ENCODE results near the gene HM13. TPM values are rescaled to one million over a fixed set of nuclear protein-coding genes. Genes with fewer than 3 reads are reported as not detected.
A peak's percentile ranks its signal among the peaks of the same experiment; 100 is the strongest.

Gene HM13
- total and polyA plus RNA-seq, 2 of the 13 experiments (the other 11 are each of a cell fraction or from before 2014, with no cell fraction given) = 118 to 243 TPM

DNA sequence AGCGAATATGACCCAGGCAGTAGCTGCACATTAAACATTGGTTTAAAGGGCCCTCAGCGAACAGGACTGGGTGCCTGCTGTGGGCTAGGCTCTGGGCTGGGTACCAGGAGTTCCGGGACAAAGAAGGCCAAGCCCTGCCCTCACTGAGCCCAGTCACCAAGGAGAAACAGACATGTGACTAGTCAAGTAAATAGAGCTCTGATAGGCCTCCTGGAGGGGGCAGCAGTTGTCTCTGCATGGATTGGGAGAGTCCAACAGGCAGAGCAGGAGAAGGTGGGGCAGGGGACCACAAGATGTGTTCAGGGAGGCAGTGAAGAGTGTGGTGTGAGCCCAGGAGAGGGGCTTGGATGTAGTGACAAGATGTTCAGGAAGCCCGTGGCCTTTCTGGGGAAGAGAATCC lies 3.1 kb downstream of the HM13 start (continued):
- TF ChIP-seq ZNF292 (CRISPR knock-in tag; IDR thresholded peaks at IDR 0.05; ENCODE audit: borderline replicate concordance, low read depth) = no peak
- TF ChIP-seq MEIS1 (CRISPR knock-in tag; IDR thresholded peaks at IDR 0.05; ENCODE audit: borderline replicate concordance) = no peak
- TF ChIP-seq JUNB (CRISPR knock-in tag; IDR thresholded peaks at IDR 0.05; ENCODE audit: borderline replicate concordance) = no peak
- TF ChIP-seq, protein P1, sequence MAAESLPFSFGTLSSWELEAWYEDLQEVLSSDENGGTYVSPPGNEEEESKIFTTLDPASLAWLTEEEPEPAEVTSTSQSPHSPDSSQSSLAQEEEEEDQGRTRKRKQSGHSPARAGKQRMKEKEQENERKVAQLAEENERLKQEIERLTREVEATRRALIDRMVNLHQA (CRISPR knock-in tag; IDR thresholded peaks at IDR 0.05) = no peak
- TF ChIP-seq ZNF660 (CRISPR knock-in tag; IDR thresholded peaks at IDR 0.05; ENCODE audit: borderline replicate concordance, low read depth) = no peak
- peak; percentile 39 for TF ChIP-seq FOSL2 (CRISPR knock-in tag; IDR thresholded peaks at IDR 0.05)
- TF ChIP-seq SETDB1 (CRISPR knock-in tag; IDR thresholded peaks at IDR 0.05; ENCODE audit: borderline replicate concordance) = no peak
- TF ChIP-seq, protein P2, sequence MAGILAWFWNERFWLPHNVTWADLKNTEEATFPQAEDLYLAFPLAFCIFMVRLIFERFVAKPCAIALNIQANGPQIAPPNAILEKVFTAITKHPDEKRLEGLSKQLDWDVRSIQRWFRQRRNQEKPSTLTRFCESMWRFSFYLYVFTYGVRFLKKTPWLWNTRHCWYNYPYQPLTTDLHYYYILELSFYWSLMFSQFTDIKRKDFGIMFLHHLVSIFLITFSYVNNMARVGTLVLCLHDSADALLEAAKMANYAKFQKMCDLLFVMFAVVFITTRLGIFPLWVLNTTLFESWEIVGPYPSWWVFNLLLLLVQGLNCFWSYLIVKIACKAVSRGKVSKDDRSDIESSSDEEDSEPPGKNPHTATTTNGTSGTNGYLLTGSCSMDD (CRISPR knock-in tag; IDR thresholded peaks at IDR 0.05) = no peak
- TF ChIP-seq GTF2F1 (IDR thresholded peaks at IDR 0.05; ENCODE audit: low read length) = no peak
- peak; percentile 1; the same call in 1 of the 2 replicates for TF ChIP-seq SMC3 (IDR thresholded peaks at IDR 0.05; ENCODE audit: low read length)
- peak; percentile 80 for TF ChIP-seq SAP130 (CRISPR knock-in tag; IDR thresholded peaks at IDR 0.05; ENCODE audit: low read depth)
- TF ChIP-seq, protein P3, sequence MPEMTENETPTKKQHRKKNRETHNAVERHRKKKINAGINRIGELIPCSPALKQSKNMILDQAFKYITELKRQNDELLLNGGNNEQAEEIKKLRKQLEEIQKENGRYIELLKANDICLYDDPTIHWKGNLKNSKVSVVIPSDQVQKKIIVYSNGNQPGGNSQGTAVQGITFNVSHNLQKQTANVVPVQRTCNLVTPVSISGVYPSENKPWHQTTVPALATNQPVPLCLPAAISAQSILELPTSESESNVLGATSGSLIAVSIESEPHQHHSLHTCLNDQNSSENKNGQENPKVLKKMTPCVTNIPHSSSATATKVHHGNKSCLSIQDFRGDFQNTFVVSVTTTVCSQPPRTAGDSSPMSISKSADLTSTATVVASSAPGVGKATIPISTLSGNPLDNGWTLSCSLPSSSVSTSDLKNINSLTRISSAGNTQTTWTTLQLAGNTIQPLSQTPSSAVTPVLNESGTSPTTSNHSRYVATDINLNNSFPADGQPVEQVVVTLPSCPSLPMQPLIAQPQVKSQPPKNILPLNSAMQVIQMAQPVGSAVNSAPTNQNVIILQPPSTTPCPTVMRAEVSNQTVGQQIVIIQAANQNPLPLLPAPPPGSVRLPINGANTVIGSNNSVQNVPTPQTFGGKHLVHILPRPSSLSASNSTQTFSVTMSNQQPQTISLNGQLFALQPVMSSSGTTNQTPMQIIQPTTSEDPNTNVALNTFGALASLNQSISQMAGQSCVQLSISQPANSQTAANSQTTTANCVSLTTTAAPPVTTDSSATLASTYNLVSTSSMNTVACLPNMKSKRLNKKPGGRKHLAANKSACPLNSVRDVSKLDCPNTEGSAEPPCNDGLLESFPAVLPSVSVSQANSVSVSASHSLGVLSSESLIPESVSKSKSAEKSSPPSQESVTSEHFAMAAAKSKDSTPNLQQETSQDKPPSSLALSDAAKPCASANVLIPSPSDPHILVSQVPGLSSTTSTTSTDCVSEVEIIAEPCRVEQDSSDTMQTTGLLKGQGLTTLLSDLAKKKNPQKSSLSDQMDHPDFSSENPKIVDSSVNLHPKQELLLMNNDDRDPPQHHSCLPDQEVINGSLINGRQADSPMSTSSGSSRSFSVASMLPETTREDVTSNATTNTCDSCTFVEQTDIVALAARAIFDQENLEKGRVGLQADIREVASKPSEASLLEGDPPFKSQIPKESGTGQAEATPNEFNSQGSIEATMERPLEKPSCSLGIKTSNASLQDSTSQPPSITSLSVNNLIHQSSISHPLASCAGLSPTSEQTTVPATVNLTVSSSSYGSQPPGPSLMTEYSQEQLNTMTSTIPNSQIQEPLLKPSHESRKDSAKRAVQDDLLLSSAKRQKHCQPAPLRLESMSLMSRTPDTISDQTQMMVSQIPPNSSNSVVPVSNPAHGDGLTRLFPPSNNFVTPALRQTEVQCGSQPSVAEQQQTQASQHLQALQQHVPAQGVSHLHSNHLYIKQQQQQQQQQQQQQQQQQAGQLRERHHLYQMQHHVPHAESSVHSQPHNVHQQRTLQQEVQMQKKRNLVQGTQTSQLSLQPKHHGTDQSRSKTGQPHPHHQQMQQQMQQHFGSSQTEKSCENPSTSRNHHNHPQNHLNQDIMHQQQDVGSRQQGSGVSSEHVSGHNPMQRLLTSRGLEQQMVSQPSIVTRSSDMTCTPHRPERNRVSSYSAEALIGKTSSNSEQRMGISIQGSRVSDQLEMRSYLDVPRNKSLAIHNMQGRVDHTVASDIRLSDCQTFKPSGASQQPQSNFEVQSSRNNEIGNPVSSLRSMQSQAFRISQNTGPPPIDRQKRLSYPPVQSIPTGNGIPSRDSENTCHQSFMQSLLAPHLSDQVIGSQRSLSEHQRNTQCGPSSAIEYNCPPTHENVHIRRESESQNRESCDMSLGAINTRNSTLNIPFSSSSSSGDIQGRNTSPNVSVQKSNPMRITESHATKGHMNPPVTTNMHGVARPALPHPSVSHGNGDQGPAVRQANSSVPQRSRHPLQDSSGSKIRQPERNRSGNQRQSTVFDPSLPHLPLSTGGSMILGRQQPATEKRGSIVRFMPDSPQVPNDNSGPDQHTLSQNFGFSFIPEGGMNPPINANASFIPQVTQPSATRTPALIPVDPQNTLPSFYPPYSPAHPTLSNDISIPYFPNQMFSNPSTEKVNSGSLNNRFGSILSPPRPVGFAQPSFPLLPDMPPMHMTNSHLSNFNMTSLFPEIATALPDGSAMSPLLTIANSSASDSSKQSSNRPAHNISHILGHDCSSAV (CRISPR knock-in tag; IDR thresholded peaks at IDR 0.05; ENCODE audit: borderline replicate concordance) = no peak
- TF ChIP-seq ZNF296 (CRISPR knock-in tag; conservative IDR thresholded peaks at IDR 0.05) = no peak
- TF ChIP-seq, protein P4, sequence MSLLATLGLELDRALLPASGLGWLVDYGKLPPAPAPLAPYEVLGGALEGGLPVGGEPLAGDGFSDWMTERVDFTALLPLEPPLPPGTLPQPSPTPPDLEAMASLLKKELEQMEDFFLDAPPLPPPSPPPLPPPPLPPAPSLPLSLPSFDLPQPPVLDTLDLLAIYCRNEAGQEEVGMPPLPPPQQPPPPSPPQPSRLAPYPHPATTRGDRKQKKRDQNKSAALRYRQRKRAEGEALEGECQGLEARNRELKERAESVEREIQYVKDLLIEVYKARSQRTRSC (CRISPR knock-in tag; IDR thresholded peaks at IDR 0.05; ENCODE audit: low read depth) = no peak
- no peak for TF ChIP-seq ZNF33A (CRISPR knock-in tag; IDR thresholded peaks at IDR 0.05; ENCODE audit: borderline replicate concordance)
- TF ChIP-seq RCOR2 (CRISPR knock-in tag; IDR thresholded peaks at IDR 0.05) = no peak
- no peak for TF ChIP-seq DPF2 (CRISPR knock-in tag; IDR thresholded peaks at IDR 0.05; ENCODE audit: borderline replicate concordance, low read depth)
- no peak for TF ChIP-seq SRSF1 (optimal IDR thresholded peaks at IDR 0.05; ENCODE audit: low read depth, low read length)
- no peak for TF ChIP-seq YEATS4 (CRISPR knock-in tag; IDR thresholded peaks at IDR 0.05; ENCODE audit: borderline replicate concordance)
- TF ChIP-seq GZF1 (CRISPR knock-in tag; IDR thresholded peaks at IDR 0.05) = no peak
- no peak for TF ChIP-seq SP5 (CRISPR knock-in tag; IDR thresholded peaks at IDR 0.05; ENCODE audit: borderline replicate concordance, low read depth)
- TF ChIP-seq ZNF746 (CRISPR knock-in tag; IDR thresholded peaks at IDR 0.05) = no peak
- TF ChIP-seq PAF1 (CRISPR knock-in tag; IDR thresholded peaks at IDR 0.05) = no peak

Data from HepG2 (cell line).